ENCODE data around the gene ARRDC1.
"Not testable (repeated sequence)": the region's sequence is repeated elsewhere in the genome, so short reads cannot be mapped to it uniquely, and the experiment has no call there.

The ARRDC1 gene

GRCh38 chr9:137586854-137587253 lies 18.6 kb upstream of the ARRDC1 start:
- no peak for DNase-seq

- DNase-seq: no peak
Measured at GRCh38 chr9:137588311-137588710, 17.2 kb upstream of the ARRDC1 start.

GRCh38 chr9:137588891-137589290 lies 16.6 kb upstream of the ARRDC1 start:
- DNase-seq: no peak

GRCh38 chr9:137589441-137590122 lies 15.9 kb upstream of the ARRDC1 start:
- DNase-seq: peak; percentile 39

GRCh38 chr9:137590123-137590468 lies 15.4 kb upstream of the ARRDC1 start:
- DNase-seq: no peak

GRCh38 chr9:137590469-137591383 lies 14.8 kb upstream of the ARRDC1 start, which contains the start of gene ZMYND19:
ZMYND19 (minus strand) TSS chr9:137590512; CDS start chr9:137590263, 249 bp downstream.
- DNase-seq: peak; percentile 94

GRCh38 chr9:137592767-137593166 lies 12.7 kb upstream of the ARRDC1 start:
- DNase-seq: no peak

GRCh38 chr9:137593176-137593575 lies 12.3 kb upstream of the ARRDC1 start:
- no peak for DNase-seq

- not testable (repeated sequence) for DNase-seq
Measured at GRCh38 chr9:137596577-137596976, 8.9 kb upstream of the ARRDC1 start.

GRCh38 chr9:137598943-137599342 lies 6.5 kb upstream of the ARRDC1 start:
- no peak for DNase-seq

- no peak for DNase-seq
Measured at GRCh38 chr9:137602661-137603060, 2.8 kb upstream of the ARRDC1 start.

- DNase-seq: no peak
Measured at GRCh38 chr9:137603879-137604278, 1.6 kb upstream of the ARRDC1 start.

GRCh38 chr9:137604345-137605086 lies 970 bp upstream of the ARRDC1 start:
- no peak for DNase-seq

GRCh38 chr9:137606005-137606621 lies 627 bp downstream of the ARRDC1 start:
- DNase-seq: peak; percentile 54

- DNase-seq: no peak
Measured at GRCh38 chr9:137606734-137607138, 1.2 kb downstream of the ARRDC1 start.

GRCh38 chr9:137607141-137607857 lies 1.8 kb downstream of the ARRDC1 start:
- no peak for DNase-seq

- no peak for DNase-seq
Measured at GRCh38 chr9:137610944-137611343, 5.5 kb downstream of the ARRDC1 start.

- DNase-seq: no peak
Measured at GRCh38 chr9:137611623-137612609, 6.4 kb downstream of the ARRDC1 start.

- no peak for DNase-seq
Measured at GRCh38 chr9:137612741-137613142, 7.3 kb downstream of the ARRDC1 start.

- DNase-seq: no peak
Measured at GRCh38 chr9:137613259-137613658, 7.8 kb downstream of the ARRDC1 start.
